Measurements from ENCODE around the gene RB1.
"Not testable (repeated sequence)": the region's sequence is repeated elsewhere in the genome, so short reads cannot be mapped to it uniquely, and the experiment has no call there.

Gene RB1

GRCh38 chr13:48299591-48299990 lies 4.0 kb upstream of the RB1 start:
- DNase-seq: no peak

GRCh38 chr13:48302871-48303358 lies 636 bp upstream of the RB1 start:
- DNase-seq: no peak

GRCh38 chr13:48304143-48304876 lies 759 bp downstream of the RB1 start:
- peak; percentile 33 for DNase-seq

- DNase-seq: no peak
Observed at GRCh38 chr13:48311223-48311622, 7.7 kb downstream of the RB1 start.

- no peak for DNase-seq
Observed at GRCh38 chr13:48315969-48316650, 12.6 kb downstream of the RB1 start.

GRCh38 chr13:48316826-48317510 lies 13.4 kb downstream of the RB1 start:
- no peak for DNase-seq

GRCh38 chr13:48317511-48318376 lies 14.2 kb downstream of the RB1 start:
- DNase-seq: no peak

GRCh38 chr13:48318377-48318811 lies 14.8 kb downstream of the RB1 start:
- no peak for DNase-seq

GRCh38 chr13:48318821-48319511 lies 15.4 kb downstream of the RB1 start:
- DNase-seq: no peak

GRCh38 chr13:48319531-48320398 lies 16.2 kb downstream of the RB1 start:
- no peak for DNase-seq

GRCh38 chr13:48320399-48320790 lies 16.8 kb downstream of the RB1 start:
- DNase-seq: no peak

GRCh38 chr13:48320891-48321510 lies 17.4 kb downstream of the RB1 start:
- no peak for DNase-seq

GRCh38 chr13:48322294-48322693 lies 18.7 kb downstream of the RB1 start:
- no peak for DNase-seq

GRCh38 chr13:48333976-48334375 lies 30.4 kb downstream of the RB1 start:
- no peak for DNase-seq

GRCh38 chr13:48334534-48335127 lies 31.1 kb downstream of the RB1 start:
- no peak for DNase-seq

- DNase-seq: not testable (repeated sequence)
Observed at GRCh38 chr13:48339198-48339597, 35.6 kb downstream of the RB1 start.

GRCh38 chr13:48344264-48344663 lies 40.7 kb downstream of the RB1 start:
- no peak for DNase-seq

- no peak for DNase-seq
Observed at GRCh38 chr13:48346583-48346982, 43.0 kb downstream of the RB1 start.

- no peak for DNase-seq
Observed at GRCh38 chr13:48349525-48349924, 46.0 kb downstream of the RB1 start.

GRCh38 chr13:48353590-48353989 lies 50.0 kb downstream of the RB1 start:
- DNase-seq: no peak

Data from 8988T (cell line).